HCT116 (cell line): ENCODE measurements around the gene EMSY. TPM values are rescaled to one million over a fixed set of nuclear protein-coding genes. Genes with fewer than 3 reads are reported as not detected.

Source experiments
- ATAC-seq: fragments of 200-7000 bp; cut with Tn5 transposase; 2 replicates; pipeline ENCODE4 v1.9.1; 2020; ENCODE audit warnings: mild to moderate bottlenecking, moderate library complexity
- BruUV-seq: library from RNA; stranded (reverse); fragments of 400-500 nt; replicated peaks from 2 replicates; lab custom pipeline; 2021; lab: Mats Ljungman, UMichigan
- CTCF ChIA-PET: fragments of 300-600 bp; sonication (Branson Sonifier 250); formaldehyde crosslinking; loops from one replicate; lab custom pipeline; 2021; ENCODE audit warnings: antibody characterized with exemption; lab: Charles Lee
- POLR2A ChIA-PET: fragments of 300-600, 350-600 bp; sonication (Branson Sonifier 250); formaldehyde crosslinking; loops from one replicate; lab custom pipeline; 2021; ENCODE audit warnings: antibody characterized with exemption; lab: Charles Lee
- RAD21 ChIA-PET, 2 experiments: fragments of 300-600 bp; sonication (Branson Sonifier 250); formaldehyde crosslinking; loops; one replicate each; lab custom pipeline; 2023; ENCODE audit warnings: low total read pairs in 2 of 2; ENCODE audit not compliant: uncharacterized antibody in 2 of 2, unreplicated experiment in 2 of 2, low non-redundant PET in 1 of 2; lab: Charles Lee
- DNase-seq: peaks from one replicate; pipeline ENCODE4 v3.0.0-alpha.2; 2010; ENCODE audit warnings: low read depth, low spot score
- H2AFZ ChIP-seq: fragments of 200-600 bp; shearing (Covaris generic), sonication (generic); 2 replicates; pipeline ENCODE4 v1.6.1; 2017; ENCODE audit warnings: low read depth, mixed run types, mixed read lengths, antibody characterized with exemption, low read length; ENCODE audit not compliant: poor library complexity, severe bottlenecking
- H3K27ac ChIP-seq: 2 replicates; pipeline ENCODE4 v1.5.1; 2012; ENCODE audit warnings: low read depth, low read length
- H3K27me3 ChIP-seq: fragments of 200-600 bp; sonication (generic); 2 replicates; pipeline ENCODE4 v1.6.1; 2016; ENCODE audit warnings: mixed run types, low read length, mixed read lengths; ENCODE audit not compliant: insufficient read depth
- H3K36me3 ChIP-seq, 2 experiments: fragments of 200-500 bp in 1 of 2; fragments of 200-600 bp in 1 of 2; sonication (Bioruptor generic) in 1 of 2; sonication (generic) in 1 of 2; 2 replicates each; pipeline versions ENCODE4 v1.5.1 to v1.6.1; 2014 to 2016; ENCODE audit warnings: low read length in 2 of 2, inconsistent platforms in 1 of 2, mixed read lengths in 1 of 2, mixed run types in 1 of 2; ENCODE audit not compliant: insufficient read depth in 2 of 2, control insufficient read depth in 1 of 2
- H3K4me1 ChIP-seq, 2 experiments: fragments of 200-600 bp in 1 of 2; sonication (generic) in 1 of 2; 2 replicates each; pipeline versions ENCODE4 v1.5.1 to v1.6.1; 2012 to 2017; ENCODE audit warnings: low read length in 2 of 2, inconsistent platforms in 1 of 2, mild to moderate bottlenecking in 1 of 2, mixed read lengths in 1 of 2, mixed run types in 1 of 2, moderate library complexity in 1 of 2; ENCODE audit not compliant: insufficient read depth in 2 of 2, control insufficient read depth in 1 of 2
- H3K4me2 ChIP-seq: fragments of 200-600 bp; sonication (generic); 2 replicates; pipeline ENCODE4 v1.6.1; 2017; ENCODE audit warnings: mixed run types, low read length, mixed read lengths
- H3K4me3 ChIP-seq, 2 experiments: fragments of 200-600 bp in 1 of 2; sonication (generic) in 1 of 2; replicated peaks in 1 of 2; 2 replicates each; pipeline ENCODE4 v1.5.1; 2011 to 2016; ENCODE audit warnings: low read length in 2 of 2, control low read depth in 1 of 2, low read depth in 1 of 2, mild to moderate bottlenecking in 1 of 2, mixed read lengths in 1 of 2, mixed run types in 1 of 2
- H3K79me2 ChIP-seq: fragments of 200-600 bp; sonication (generic); 2 replicates; pipeline ENCODE4 v1.6.1; 2017; ENCODE audit warnings: mild to moderate bottlenecking, mixed run types, low read length, moderate library complexity, mixed read lengths; ENCODE audit not compliant: insufficient read depth
- H3K9ac ChIP-seq: fragments of 200-600 bp; sonication (generic); 2 replicates; pipeline ENCODE4 v1.6.1; 2016; ENCODE audit warnings: low read length, mixed read lengths
- H3K9me2 ChIP-seq: fragments of 200-600 bp; sonication (generic), shearing (Covaris generic); 2 replicates; pipeline ENCODE4 v1.6.1; 2017; ENCODE audit warnings: mixed run types, mild to moderate bottlenecking, moderate library complexity; ENCODE audit not compliant: insufficient read depth
- H3K9me3 ChIP-seq, 2 experiments: fragments of 200-500 bp in 1 of 2; fragments of 200-600 bp in 1 of 2; sonication (Bioruptor generic) in 1 of 2; sonication (generic) in 1 of 2; 2 replicates each; pipeline ENCODE4 v1.6.1; 2014 to 2017; ENCODE audit warnings: low read length in 2 of 2, mixed read lengths in 2 of 2, inconsistent platforms in 1 of 2, low read depth in 1 of 2, mild to moderate bottlenecking in 1 of 2, mixed run types in 1 of 2, moderate library complexity in 1 of 2; ENCODE audit not compliant: control insufficient read depth in 1 of 2, insufficient read depth in 1 of 2
- H4K20me1 ChIP-seq: fragments of 200-600 bp; sonication (generic), shearing (Covaris generic); 2 replicates; pipeline ENCODE4 v1.6.1; 2017; ENCODE audit warnings: mixed run types, mild to moderate bottlenecking, moderate library complexity; ENCODE audit not compliant: insufficient read depth
- CEBPB ChIP-seq: IDR thresholded peaks from 2 replicates; pipeline ENCODE4 v1.6.1; 2012; ENCODE audit warnings: low read depth
- EGR1 ChIP-seq: IDR thresholded peaks from 2 replicates; pipeline ENCODE4 v1.6.1; 2012; ENCODE audit warnings: low read depth
- ELF1 ChIP-seq: IDR thresholded peaks from 2 replicates; pipeline ENCODE4 v1.6.1; 2012; ENCODE audit warnings: low read depth, borderline replicate concordance
- EZH2 ChIP-seq: fragments of 200-600 bp; sonication (generic); IDR thresholded peaks from 2 replicates; pipeline ENCODE4 v1.6.1; 2017; ENCODE audit warnings: antibody characterized with exemption, mixed run types
- JUND ChIP-seq: IDR thresholded peaks from 2 replicates; pipeline ENCODE4 v1.6.1; 2012
- POLR2A ChIP-seq: IDR thresholded peaks from 2 replicates; pipeline ENCODE4 v1.7.0; 2011; ENCODE audit warnings: borderline replicate concordance; ENCODE audit not compliant: insufficient read depth, insufficient read length; ENCODE audit errors: extremely low read depth
- RAD21 ChIP-seq: IDR thresholded peaks from 2 replicates; pipeline ENCODE4 v1.6.1; 2012; ENCODE audit warnings: low read depth, mild to moderate bottlenecking
- SIN3A ChIP-seq: IDR thresholded peaks from 2 replicates; pipeline ENCODE4 v1.6.1; 2012; ENCODE audit warnings: low read depth
- SP1 ChIP-seq: IDR thresholded peaks from 2 replicates; pipeline ENCODE4 v1.6.1; 2012; ENCODE audit warnings: low read depth
- TCF7L2 ChIP-seq: IDR thresholded peaks from 2 replicates; pipeline ENCODE4 v1.7.0; 2011; ENCODE audit warnings: borderline replicate concordance, inconsistent platforms; ENCODE audit not compliant: insufficient read depth, insufficient read length; ENCODE audit errors: extremely low read depth
- YY1 ChIP-seq: IDR thresholded peaks from 2 replicates; pipeline ENCODE4 v1.6.1; 2011; ENCODE audit warnings: low read length, low read depth, moderate library complexity, mild to moderate bottlenecking; ENCODE audit not compliant: insufficient replicate concordance; ENCODE audit errors: extremely low read depth
- ZFX ChIP-seq: fragments of 450-650 bp; IDR thresholded peaks from 2 replicates; pipeline ENCODE4 v1.6.1; 2017
- ZNF274 ChIP-seq: fragments of 200-500 bp; sonication (Bioruptor generic); IDR thresholded peaks from 2 replicates; pipeline ENCODE4 v1.6.1; 2014; ENCODE audit warnings: mild to moderate bottlenecking, low read depth, low read length, inconsistent platforms
- intact Hi-C: fragments of 100-400 bp; cut with micrococcal nuclease; formaldehyde crosslinking; loops from 2 replicates; pipeline ENCODE4 v1.10.0; 2022
- total RNA-seq: library from RNA; stranded (reverse); gene quantifications from one replicate; pipeline ENCODE4 v1.2.1, GENCODE V29; 2021; ENCODE audit not compliant: unreplicated experiment
- TF ChIP-seq, protein P1 (sequence below): IDR thresholded peaks from 2 replicates; pipeline ENCODE4 v1.6.1; 2012
- TF ChIP-seq, protein P2 (sequence below): IDR thresholded peaks from 2 replicates; pipeline ENCODE4 v1.6.1; 2011; ENCODE audit warnings: mild to moderate bottlenecking, low read length, moderate library complexity; ENCODE audit not compliant: insufficient replicate concordance; ENCODE audit errors: extremely low read depth
- TF ChIP-seq, protein P3 (sequence below): IDR thresholded peaks from 2 replicates; pipeline ENCODE4 v1.6.1; 2012; ENCODE audit warnings: low read depth
- TF ChIP-seq, protein P4 (sequence below), 3 experiments: fragments of 200-600 bp in 1 of 3; sonication (generic) in 1 of 3; IDR thresholded peaks in 2 of 3; conservative IDR thresholded peaks in 1 of 3; 2 replicates each; pipeline ENCODE4 v1.5.1; 2012 to 2017; ENCODE audit warnings: low read depth in 2 of 3, low read length in 2 of 3, antibody characterized with exemption in 1 of 3, borderline replicate concordance in 1 of 3, control low read depth in 1 of 3, mild to moderate bottlenecking in 1 of 3, mixed read lengths in 1 of 3, mixed run types in 1 of 3, moderate library complexity in 1 of 3; ENCODE audit not compliant: insufficient read depth in 1 of 3

Gene EMSY
- total RNA-seq, 1 experiment from 2014 or later = 22.7 TPM

DNA sequence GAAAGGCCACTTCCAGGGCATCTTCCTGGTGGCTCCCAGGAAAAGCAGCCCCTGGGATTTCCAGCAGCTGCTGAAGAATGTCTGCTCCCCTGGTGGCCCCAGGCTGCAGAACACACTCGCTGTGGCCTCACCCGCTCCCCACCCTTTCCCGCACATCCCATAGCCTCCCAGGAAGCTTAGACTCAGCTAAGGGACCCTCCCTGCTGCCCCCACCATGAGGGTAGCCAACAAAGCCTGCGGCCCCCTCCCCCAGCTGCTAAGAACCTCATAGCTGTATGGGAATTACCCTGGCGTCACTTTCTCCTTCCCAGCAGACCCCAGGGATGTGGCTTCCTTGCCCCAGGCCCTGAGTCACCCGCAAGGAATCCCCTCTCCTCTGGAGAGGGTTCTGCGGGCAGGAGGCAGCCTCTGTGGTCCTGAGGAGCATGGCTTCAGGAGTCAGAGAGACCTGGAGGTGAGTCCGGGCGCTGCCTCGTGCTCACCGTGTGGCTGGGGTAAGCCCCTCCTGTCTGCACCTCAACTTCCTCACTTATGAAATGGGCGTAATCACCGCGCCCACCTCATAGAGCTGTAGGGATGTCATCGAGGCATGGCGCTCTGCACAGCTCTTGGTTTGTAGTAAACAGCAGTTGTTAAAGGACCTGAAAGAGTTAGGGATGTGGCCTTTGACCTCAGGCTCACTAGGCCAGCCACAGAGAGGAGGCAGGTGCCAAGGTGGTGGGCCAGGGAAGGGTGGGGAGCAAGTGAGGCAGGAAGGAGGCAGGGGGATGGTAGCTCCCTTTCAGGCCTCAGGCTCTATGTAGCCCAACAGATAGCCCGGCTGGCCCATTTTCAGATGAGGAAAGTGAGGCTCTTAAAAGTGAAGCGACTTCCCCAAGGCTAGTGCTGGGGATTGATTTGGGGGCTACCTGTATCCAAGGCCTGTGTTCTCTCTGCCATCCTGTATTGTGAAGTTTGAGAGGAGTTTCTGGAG, 154.5 kb downstream of the EMSY start:
- RAD21 ChIA-PET = interaction anchor here in 1 of 2 experiments (1.3 kb wide), 1 partner anchor 81 kb away, joined by 4 read pairs; no protein-coding TSS in a partner anchor
- no peaks in the 10 kb centered on the region for H3K9me3 ChIP-seq
- DNase-seq (no peak), ATAC-seq (peak; percentile 59)
- intact Hi-C loops = loop anchor here (5.0 kb wide), 1 partner anchor 83 kb away; no protein-coding TSS in a partner anchor
- CTCF ChIA-PET = interaction anchor here (0.7 to 1.3 kb wide), 8 partner anchors 16 to 392 kb away, joined by 3 to 7 read pairs (median 4); no protein-coding TSS in a partner anchor
- TF ChIP-seq TCF7L2 (no peak), CEBPB (no peak), YY1 (no peak), EGR1 (no peak), ELF1 (no peak), JUND (no peak), SP1 (no peak), POLR2A (no peak), ZNF274 (no peak), EZH2 (no peak), SIN3A (no peak), ZFX (no peak), RAD21 (no peak)
- TF ChIP-seq, protein P1, sequence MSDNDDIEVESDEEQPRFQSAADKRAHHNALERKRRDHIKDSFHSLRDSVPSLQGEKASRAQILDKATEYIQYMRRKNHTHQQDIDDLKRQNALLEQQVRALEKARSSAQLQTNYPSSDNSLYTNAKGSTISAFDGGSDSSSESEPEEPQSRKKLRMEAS = no peak
- TF ChIP-seq, protein P2, sequence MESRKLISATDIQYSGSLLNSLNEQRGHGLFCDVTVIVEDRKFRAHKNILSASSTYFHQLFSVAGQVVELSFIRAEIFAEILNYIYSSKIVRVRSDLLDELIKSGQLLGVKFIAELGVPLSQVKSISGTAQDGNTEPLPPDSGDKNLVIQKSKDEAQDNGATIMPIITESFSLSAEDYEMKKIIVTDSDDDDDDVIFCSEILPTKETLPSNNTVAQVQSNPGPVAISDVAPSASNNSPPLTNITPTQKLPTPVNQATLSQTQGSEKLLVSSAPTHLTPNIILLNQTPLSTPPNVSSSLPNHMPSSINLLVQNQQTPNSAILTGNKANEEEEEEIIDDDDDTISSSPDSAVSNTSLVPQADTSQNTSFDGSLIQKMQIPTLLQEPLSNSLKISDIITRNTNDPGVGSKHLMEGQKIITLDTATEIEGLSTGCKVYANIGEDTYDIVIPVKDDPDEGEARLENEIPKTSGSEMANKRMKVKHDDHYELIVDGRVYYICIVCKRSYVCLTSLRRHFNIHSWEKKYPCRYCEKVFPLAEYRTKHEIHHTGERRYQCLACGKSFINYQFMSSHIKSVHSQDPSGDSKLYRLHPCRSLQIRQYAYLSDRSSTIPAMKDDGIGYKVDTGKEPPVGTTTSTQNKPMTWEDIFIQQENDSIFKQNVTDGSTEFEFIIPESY = no peak
- TF ChIP-seq, protein P3, sequence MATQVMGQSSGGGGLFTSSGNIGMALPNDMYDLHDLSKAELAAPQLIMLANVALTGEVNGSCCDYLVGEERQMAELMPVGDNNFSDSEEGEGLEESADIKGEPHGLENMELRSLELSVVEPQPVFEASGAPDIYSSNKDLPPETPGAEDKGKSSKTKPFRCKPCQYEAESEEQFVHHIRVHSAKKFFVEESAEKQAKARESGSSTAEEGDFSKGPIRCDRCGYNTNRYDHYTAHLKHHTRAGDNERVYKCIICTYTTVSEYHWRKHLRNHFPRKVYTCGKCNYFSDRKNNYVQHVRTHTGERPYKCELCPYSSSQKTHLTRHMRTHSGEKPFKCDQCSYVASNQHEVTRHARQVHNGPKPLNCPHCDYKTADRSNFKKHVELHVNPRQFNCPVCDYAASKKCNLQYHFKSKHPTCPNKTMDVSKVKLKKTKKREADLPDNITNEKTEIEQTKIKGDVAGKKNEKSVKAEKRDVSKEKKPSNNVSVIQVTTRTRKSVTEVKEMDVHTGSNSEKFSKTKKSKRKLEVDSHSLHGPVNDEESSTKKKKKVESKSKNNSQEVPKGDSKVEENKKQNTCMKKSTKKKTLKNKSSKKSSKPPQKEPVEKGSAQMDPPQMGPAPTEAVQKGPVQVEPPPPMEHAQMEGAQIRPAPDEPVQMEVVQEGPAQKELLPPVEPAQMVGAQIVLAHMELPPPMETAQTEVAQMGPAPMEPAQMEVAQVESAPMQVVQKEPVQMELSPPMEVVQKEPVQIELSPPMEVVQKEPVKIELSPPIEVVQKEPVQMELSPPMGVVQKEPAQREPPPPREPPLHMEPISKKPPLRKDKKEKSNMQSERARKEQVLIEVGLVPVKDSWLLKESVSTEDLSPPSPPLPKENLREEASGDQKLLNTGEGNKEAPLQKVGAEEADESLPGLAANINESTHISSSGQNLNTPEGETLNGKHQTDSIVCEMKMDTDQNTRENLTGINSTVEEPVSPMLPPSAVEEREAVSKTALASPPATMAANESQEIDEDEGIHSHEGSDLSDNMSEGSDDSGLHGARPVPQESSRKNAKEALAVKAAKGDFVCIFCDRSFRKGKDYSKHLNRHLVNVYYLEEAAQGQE = no peak
- TF ChIP-seq, protein P4, sequence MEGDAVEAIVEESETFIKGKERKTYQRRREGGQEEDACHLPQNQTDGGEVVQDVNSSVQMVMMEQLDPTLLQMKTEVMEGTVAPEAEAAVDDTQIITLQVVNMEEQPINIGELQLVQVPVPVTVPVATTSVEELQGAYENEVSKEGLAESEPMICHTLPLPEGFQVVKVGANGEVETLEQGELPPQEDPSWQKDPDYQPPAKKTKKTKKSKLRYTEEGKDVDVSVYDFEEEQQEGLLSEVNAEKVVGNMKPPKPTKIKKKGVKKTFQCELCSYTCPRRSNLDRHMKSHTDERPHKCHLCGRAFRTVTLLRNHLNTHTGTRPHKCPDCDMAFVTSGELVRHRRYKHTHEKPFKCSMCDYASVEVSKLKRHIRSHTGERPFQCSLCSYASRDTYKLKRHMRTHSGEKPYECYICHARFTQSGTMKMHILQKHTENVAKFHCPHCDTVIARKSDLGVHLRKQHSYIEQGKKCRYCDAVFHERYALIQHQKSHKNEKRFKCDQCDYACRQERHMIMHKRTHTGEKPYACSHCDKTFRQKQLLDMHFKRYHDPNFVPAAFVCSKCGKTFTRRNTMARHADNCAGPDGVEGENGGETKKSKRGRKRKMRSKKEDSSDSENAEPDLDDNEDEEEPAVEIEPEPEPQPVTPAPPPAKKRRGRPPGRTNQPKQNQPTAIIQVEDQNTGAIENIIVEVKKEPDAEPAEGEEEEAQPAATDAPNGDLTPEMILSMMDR (IDR thresholded peaks at IDR 0.05 in 2 of 3, conservative IDR thresholded peaks at IDR 0.05 in 1 of 3; ENCODE audit: borderline replicate concordance in 1 of 3, insufficient read depth in 1 of 3, low read depth in 2 of 3, low read length in 2 of 3) = no peak
- H3K4me3 ChIP-seq = no peak overlapping the region
- H3K4me1 ChIP-seq = no peaks in the 10 kb centered on the region
- no peaks in the 10 kb centered on the region for H3K79me2 ChIP-seq
- POLR2A ChIA-PET = interaction anchor here (1.0 to 1.8 kb wide), 2 partner anchors 9 to 81 kb away, joined by 3 to 5 read pairs; no protein-coding TSS in a partner anchor
- H3K36me3 ChIP-seq = no peaks in the 10 kb centered on the region
- no peaks in the 10 kb centered on the region for H4K20me1 ChIP-seq
- BruUV-seq = no TSS peak
- no peak overlapping the region for H3K4me2 ChIP-seq
- no peaks in the 10 kb centered on the region for H3K9me2 ChIP-seq
- no peak overlapping the region for H2AFZ ChIP-seq
- H3K27me3 ChIP-seq = no peaks in the 10 kb centered on the region
- no peak overlapping the region for H3K27ac ChIP-seq
- H3K9ac ChIP-seq = no peak overlapping the region
